Purkinje cell (primary cell): ENCODE measurements around the gene PPP1R17. TPM values are rescaled to one million over a fixed set of nuclear protein-coding genes. Genes with fewer than 3 reads are reported as not detected.

Source experiments
- polyA plus RNA-seq: library from polyadenylated mRNA; unstranded; fragments of >200 nt; fragmentation: Nextera tagmentation; gene quantifications from 2 replicates; pipeline ENCODE4 v1.2.1, GENCODE V29; 2014

The PPP1R17 gene
- polyA plus RNA-seq: 814 and 845 TPM in 2 replicates

GRCh38 chr7:31687024-31687748 is at the start of gene PPP1R17:
Gene PPP1R17 (plus strand): TSS chr7:31687215. CDS start chr7:31692442, 5,227 bp downstream.

Other genes starting within 250 kb of the PPP1R17 start
- 2.0 TPM in 1 of 2 replicates, not detected in the other for gene ITPRID1, start 173.1 kb upstream of the PPP1R17 start, polyA plus RNA-seq